Trophoblast cell (in vitro differentiated cells and primary cell): ENCODE measurements around the gene AK5.

Experiments used
- DNase-seq, 2 donors: peaks; one replicate each; pipeline ENCODE4 v3.0.0-alpha.2; 2016
- H2AFZ ChIP-seq: 2 replicates; pipeline ENCODE4 v1.6.1; 2013; ENCODE audit warnings: low read length, moderate library complexity, mild to moderate bottlenecking; ENCODE audit not compliant: insufficient read depth, poor library complexity
- H2AK5ac ChIP-seq: 2 replicates; pipeline ENCODE4 v1.6.1; 2013; ENCODE audit warnings: mild to moderate bottlenecking, low read length
- H2BK120ac ChIP-seq: 2 replicates; pipeline ENCODE4 v1.6.1; 2013; ENCODE audit warnings: low read length, mild to moderate bottlenecking, moderate library complexity; ENCODE audit not compliant: insufficient read depth, poor library complexity
- H2BK12ac ChIP-seq: 2 replicates; pipeline ENCODE4 v1.6.1; 2013; ENCODE audit warnings: mild to moderate bottlenecking, low read length, moderate library complexity
- H2BK5ac ChIP-seq: 2 replicates; pipeline ENCODE4 v1.6.1; 2013; ENCODE audit warnings: low read length, low read depth, moderate library complexity, mild to moderate bottlenecking; ENCODE audit not compliant: poor library complexity
- H3K14ac ChIP-seq: 2 replicates; pipeline ENCODE4 v1.6.1; 2013; ENCODE audit warnings: mild to moderate bottlenecking, low read length
- H3K18ac ChIP-seq: 2 replicates; pipeline ENCODE4 v1.6.1; 2013; ENCODE audit warnings: mild to moderate bottlenecking, low read length
- H3K23ac ChIP-seq: 2 replicates; pipeline ENCODE4 v1.6.1; 2013; ENCODE audit warnings: low read length
- H3K27ac ChIP-seq: 2 replicates; pipeline ENCODE4 v1.5.1; 2013; ENCODE audit warnings: low read depth, mild to moderate bottlenecking, inconsistent platforms, low read length, moderate library complexity
- H3K27me3 ChIP-seq: 2 replicates; pipeline ENCODE4 v1.6.1; 2013; ENCODE audit warnings: inconsistent platforms, mild to moderate bottlenecking, low read length, moderate library complexity; ENCODE audit not compliant: insufficient read depth
- H3K36me3 ChIP-seq, 2 experiments: 1 replicate in 1 of 2; 2 replicates in 1 of 2; pipeline ENCODE4 v1.6.1; 2013; ENCODE audit warnings: low read length in 2 of 2, mild to moderate bottlenecking in 2 of 2, moderate library complexity in 1 of 2; ENCODE audit not compliant: insufficient read depth in 2 of 2, control insufficient read depth in 1 of 2
- H3K4ac ChIP-seq: 2 replicates; pipeline ENCODE4 v1.6.1; 2013; ENCODE audit warnings: low read depth, mild to moderate bottlenecking, low read length, moderate library complexity
- H3K4me1 ChIP-seq, 2 experiments: 1 replicate in 1 of 2; 2 replicates in 1 of 2; pipeline ENCODE4 v1.6.1; 2013; ENCODE audit warnings: low read length in 2 of 2, mild to moderate bottlenecking in 2 of 2, moderate library complexity in 1 of 2; ENCODE audit not compliant: insufficient read depth in 2 of 2, control insufficient read depth in 1 of 2
- H3K4me2 ChIP-seq: 2 replicates; pipeline ENCODE4 v1.6.1; 2013; ENCODE audit warnings: inconsistent platforms, mild to moderate bottlenecking, low read length, moderate library complexity
- H3K4me3 ChIP-seq: 2 replicates; pipeline ENCODE4 v1.5.1; 2013; ENCODE audit warnings: mild to moderate bottlenecking, low read depth, low read length, inconsistent platforms
- H3K79me1 ChIP-seq: one replicate; pipeline ENCODE4 v1.6.1; 2013; ENCODE audit warnings: low read length
- H3K79me2 ChIP-seq: 2 replicates; pipeline ENCODE4 v1.6.1; 2013; ENCODE audit warnings: low read length, mild to moderate bottlenecking; ENCODE audit not compliant: control insufficient read depth, insufficient read depth, poor library complexity
- H3K9ac ChIP-seq: 2 replicates; pipeline ENCODE4 v1.6.1; 2013; ENCODE audit warnings: mild to moderate bottlenecking, low read length
- H3K9me3 ChIP-seq: 2 replicates; pipeline ENCODE4 v1.6.1; 2013; ENCODE audit warnings: low read depth, mild to moderate bottlenecking, control low read depth, inconsistent platforms, low read length; ENCODE audit not compliant: insufficient read depth
- H4K12ac ChIP-seq: 2 replicates; pipeline ENCODE4 v1.6.1; 2013; ENCODE audit warnings: low read depth, mild to moderate bottlenecking, low read length, moderate library complexity
- H4K8ac ChIP-seq: 2 replicates; pipeline ENCODE4 v1.6.1; 2013; ENCODE audit warnings: low read depth, mild to moderate bottlenecking, low read length, moderate library complexity
- H4K91ac ChIP-seq: one replicate; pipeline ENCODE4 v1.6.1; 2013; ENCODE audit warnings: low read depth, mild to moderate bottlenecking, low read length, moderate library complexity
- WGBS: extraction: QIAGEN DNeasy Blood & Tissue Kit; methylation state at CpG from one replicate; pipeline ENCODE4 v1.1.7; 2013; ENCODE audit warnings: missing lambda C conversion rate; ENCODE audit not compliant: insufficient read length, insufficient coverage; ENCODE audit errors: extremely low coverage; 5-methylcytosine and 5-hydroxymethylcytosine counted together

Gene AK5

GRCh38 chr1:77253211-77253610 lies 28.6 kb upstream of the AK5 start:
- H4K91ac ChIP-seq = no peak overlapping the region
- H4K12ac ChIP-seq = no peak overlapping the region
- no peak overlapping the region for H3K4me2 ChIP-seq
- no peaks in the 10 kb centered on the region for H3K79me1 ChIP-seq
- no peak overlapping the region for H3K27ac ChIP-seq
- H3K18ac ChIP-seq = no peak overlapping the region
- H2AFZ ChIP-seq = no peak overlapping the region
- H3K23ac ChIP-seq = no peak overlapping the region
- no peaks in the 10 kb centered on the region for H3K79me2 ChIP-seq
- H3K36me3 ChIP-seq = no peaks in the 10 kb centered on the region
- no peak overlapping the region for H3K4me3 ChIP-seq
- WGBS = no CpG with 5 or more reads among the region's 1 CpG
- H2BK120ac ChIP-seq = no peak overlapping the region
- H3K14ac ChIP-seq = no peak overlapping the region
- no peak overlapping the region for H2AK5ac ChIP-seq
- no peak for DNase-seq
- H4K8ac ChIP-seq = no peak overlapping the region
- H3K4me1 ChIP-seq = no peaks in the 10 kb centered on the region
- H3K4ac ChIP-seq = no peak overlapping the region
- H3K27me3 ChIP-seq = no peaks in the 10 kb centered on the region
- H2BK5ac ChIP-seq = no peak overlapping the region
- no peak overlapping the region for H3K9ac ChIP-seq
- H2BK12ac ChIP-seq = no peak overlapping the region
- peaks cover 2% of the 10 kb centered on the region for H3K9me3 ChIP-seq

- no CpG with 5 or more reads among the region's 1 CpG for WGBS
- H3K9ac ChIP-seq = no peak overlapping the region
Observed at GRCh38 chr1:77263708-77264107, 18.1 kb upstream of the AK5 start.

GRCh38 chr1:77265180-77265579 lies 16.6 kb upstream of the AK5 start:
- Histone ChIP-seq H4K8ac (no peak overlapping the region), H4K91ac (no peak overlapping the region), H3K23ac (no peak overlapping the region), H4K12ac (no peak overlapping the region), H3K4me3 (no peak overlapping the region), H3K9ac (no peak overlapping the region), H3K14ac (no peak overlapping the region), H2AK5ac (no peak overlapping the region), H3K4me1 (no peaks in the 10 kb centered on the region), H3K79me2 (no peaks in the 10 kb centered on the region), H3K4me2 (no peak overlapping the region), H2BK12ac (no peak overlapping the region), H3K27me3 (no peaks in the 10 kb centered on the region), H2AFZ (no peak overlapping the region), H3K36me3 (no peaks in the 10 kb centered on the region), H2BK5ac (no peak overlapping the region), H3K4ac (no peak overlapping the region), H3K79me1 (no peaks in the 10 kb centered on the region), H3K18ac (no peak overlapping the region), H3K9me3 (no peaks in the 10 kb centered on the region), H2BK120ac (no peak overlapping the region), H3K27ac (no peak overlapping the region)
- DNase-seq = no peak
- WGBS = no CpG with 5 or more reads among the region's 1 CpG

More at GRCh38 chr1:77263708-77264107, 18.1 kb upstream of the AK5 start:
- H2BK12ac ChIP-seq = no peak overlapping the region
- no peak overlapping the region for H4K8ac ChIP-seq
- no peak for DNase-seq
- no peak overlapping the region for H2AK5ac ChIP-seq
- no peak overlapping the region for H3K23ac ChIP-seq
- H3K4me3 ChIP-seq = no peak overlapping the region
- H2BK5ac ChIP-seq = no peak overlapping the region
- H3K36me3 ChIP-seq = no peaks in the 10 kb centered on the region
- H4K91ac ChIP-seq = no peak overlapping the region
- no peak overlapping the region for H3K18ac ChIP-seq
- no peaks in the 10 kb centered on the region for H3K79me2 ChIP-seq
- H3K4ac ChIP-seq = no peak overlapping the region
- H2BK120ac ChIP-seq = no peak overlapping the region
- no peaks in the 10 kb centered on the region for H3K9me3 ChIP-seq
- H3K4me1 ChIP-seq = no peaks in the 10 kb centered on the region
- no peak overlapping the region for H3K27ac ChIP-seq
- H3K79me1 ChIP-seq = no peaks in the 10 kb centered on the region
- H2AFZ ChIP-seq = no peak overlapping the region
- no peak overlapping the region for H3K14ac ChIP-seq
- no peaks in the 10 kb centered on the region for H3K27me3 ChIP-seq
- no peak overlapping the region for H4K12ac ChIP-seq
- H3K4me2 ChIP-seq = no peak overlapping the region

GRCh38 chr1:77267035-77267434 lies 14.8 kb upstream of the AK5 start:
- no peak overlapping the region for H2AFZ ChIP-seq
- no peak overlapping the region for H3K23ac ChIP-seq
- no peak overlapping the region for H3K4me3 ChIP-seq
- H4K91ac ChIP-seq = no peak overlapping the region
- no peak overlapping the region for H2BK5ac ChIP-seq
- H3K14ac ChIP-seq = no peak overlapping the region
- no peak overlapping the region for H2BK12ac ChIP-seq
- H3K4ac ChIP-seq = no peak overlapping the region
- H3K27ac ChIP-seq = no peak overlapping the region
- H3K79me2 ChIP-seq = no peaks in the 10 kb centered on the region
- H3K36me3 ChIP-seq = no peaks in the 10 kb centered on the region
- H4K12ac ChIP-seq = no peak overlapping the region
- no peaks in the 10 kb centered on the region for H3K9me3 ChIP-seq
- no peak overlapping the region for H2AK5ac ChIP-seq
- no peaks in the 10 kb centered on the region for H3K79me1 ChIP-seq
- H3K18ac ChIP-seq = no peak overlapping the region
- WGBS = no CpG with 5 or more reads among the region's 1 CpG
- no peak overlapping the region for H3K9ac ChIP-seq
- H2BK120ac ChIP-seq = no peak overlapping the region
- no peak overlapping the region for H4K8ac ChIP-seq
- no peak for DNase-seq
- H3K4me2 ChIP-seq = no peak overlapping the region
- H3K4me1 ChIP-seq = no peaks in the 10 kb centered on the region
- H3K27me3 ChIP-seq = no peaks in the 10 kb centered on the region
